Measurements from ENCODE around the gene CXorf49. TPM values are rescaled to one million over a fixed set of nuclear protein-coding genes. Genes with fewer than 3 reads are reported as not detected.

The CXorf49 gene
- polyA plus RNA-seq, 4 donors, result not detected

DNA sequence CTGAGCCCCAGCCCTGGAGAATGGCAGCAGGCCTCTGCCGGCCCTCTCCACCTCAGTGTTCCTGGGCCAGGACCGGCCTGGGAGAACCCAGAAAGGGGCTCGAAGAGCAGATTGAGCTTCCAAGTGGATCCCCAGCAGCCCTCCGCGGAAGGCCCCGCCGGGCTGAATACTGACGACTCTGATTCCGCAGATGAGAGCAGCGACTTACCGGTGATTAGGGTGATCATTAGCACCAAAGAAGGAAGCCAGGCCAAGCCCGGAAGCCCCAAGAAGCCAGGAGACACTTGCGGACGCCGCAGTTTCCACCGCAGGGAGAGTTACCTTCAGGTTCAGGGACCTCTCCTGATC lies 49.9 kb downstream of the CXorf49 start:
- Histone ChIP-seq H3K4me3 (ENCODE audit: low read depth in 1 of 3, low read length in 3 of 3) (no peak overlapping the region), H3K4me1 (ENCODE audit: control insufficient read depth in 3 of 3, insufficient read depth in 2 of 3, low read depth in 1 of 3, low read length in 2 of 3) (no peaks in the 10 kb centered on the region), H3K9me3 (ENCODE audit: control insufficient read depth in 2 of 2, insufficient read depth in 1 of 2, low read depth in 1 of 2, low read length in 1 of 2) (no peaks in the 10 kb centered on the region), H3K27ac (ENCODE audit: low read depth in 1 of 3, low read length in 2 of 3) (no peak overlapping the region), H3K27me3 (ENCODE audit: control insufficient read depth in 3 of 3, insufficient read depth in 3 of 3, low read length in 3 of 3) (no peaks in the 10 kb centered on the region), H3K36me3 (ENCODE audit: control insufficient read depth in 3 of 3, insufficient read depth in 2 of 3, low read depth in 1 of 3, low read length in 3 of 3) (no peaks in the 10 kb centered on the region)
- 94 to 98% (median 95%) methylated on average over 14 to 16 of the region's 16 CpGs for WGBS, 3 donors
- DNase-seq (no peak), FAIRE-seq (no peak)

DNA sequence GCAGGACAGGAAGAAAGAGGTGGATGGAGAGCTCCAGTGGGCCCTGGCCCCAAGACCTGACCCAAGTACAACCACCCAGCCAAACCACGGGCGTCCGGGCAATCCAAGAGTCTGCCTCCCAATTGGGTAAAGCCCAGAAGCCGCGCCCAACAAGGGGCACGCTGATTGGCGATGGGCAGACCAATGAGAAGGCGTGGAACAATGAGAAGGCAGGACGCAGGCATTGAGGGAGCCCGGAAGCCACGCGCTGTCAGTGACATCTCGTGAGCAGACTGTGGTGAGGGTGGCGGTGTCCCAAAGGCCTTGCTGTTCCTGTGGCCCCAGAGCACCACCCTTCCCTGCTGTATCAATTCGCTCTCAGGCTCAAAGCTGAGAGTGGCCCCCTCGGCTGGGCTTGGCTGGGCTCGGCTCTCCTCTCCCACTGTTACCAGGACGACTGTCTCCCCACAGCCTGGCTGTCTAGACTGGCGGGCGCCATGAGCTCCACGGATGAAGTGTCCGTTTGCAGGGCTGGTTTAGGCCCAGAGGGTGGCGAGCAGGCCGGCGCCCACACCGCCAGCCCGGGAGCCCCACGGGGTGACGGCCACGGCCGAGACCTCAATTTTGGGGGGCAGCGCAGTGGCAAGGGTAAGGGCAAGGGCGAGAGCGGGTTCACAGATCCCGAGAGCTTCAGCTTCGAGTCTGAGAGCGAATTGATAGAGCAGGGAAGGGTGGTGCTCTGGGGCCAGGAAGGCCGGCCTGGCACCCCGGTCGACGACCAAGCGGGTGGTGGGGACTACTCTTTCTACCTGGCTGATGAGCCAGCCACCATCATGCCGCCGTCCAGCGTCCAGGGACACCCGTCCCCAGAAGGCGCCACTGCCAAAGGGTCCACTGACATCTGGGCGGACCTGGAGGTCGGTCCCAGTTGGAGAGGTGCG lies 50.5 kb downstream of the CXorf49 start, which contains the start of gene LOC101059915:
Gene LOC101059915 (plus strand): TSS at position 219 of the 920 bp plus-strand sequence.
- WGBS, 3 donors, result 91 to 95% (median 94%) methylated on average over 46 to 50 of the region's 50 CpGs
- H3K36me3 ChIP-seq (ENCODE audit: control insufficient read depth in 3 of 3, insufficient read depth in 2 of 3, low read depth in 1 of 3, low read length in 3 of 3), result no peaks in the 10 kb centered on the region
- no peaks in the 10 kb centered on the region for H3K4me1 ChIP-seq (ENCODE audit: control insufficient read depth in 3 of 3, insufficient read depth in 2 of 3, low read depth in 1 of 3, low read length in 2 of 3)
- H3K4me3 ChIP-seq (ENCODE audit: low read depth in 1 of 3, low read length in 3 of 3), result no peak within 1 kb of the TSS
- no peaks in the 10 kb centered on the region for H3K27me3 ChIP-seq (ENCODE audit: control insufficient read depth in 3 of 3, insufficient read depth in 3 of 3, low read length in 3 of 3)
- DNase-seq (no peak), FAIRE-seq (no peak)
- no peak within 1 kb of the TSS for H3K27ac ChIP-seq (ENCODE audit: low read depth in 1 of 3, low read length in 2 of 3)
- no peaks in the 10 kb centered on the region for H3K9me3 ChIP-seq (ENCODE audit: control insufficient read depth in 2 of 2, insufficient read depth in 1 of 2, low read depth in 1 of 2, low read length in 1 of 2)

GRCh38 chrX:71666240-71667223 lies 51.6 kb downstream of the CXorf49 start:
- no peaks in the 10 kb centered on the region for H3K9me3 ChIP-seq (ENCODE audit: control insufficient read depth in 2 of 2, insufficient read depth in 1 of 2, low read depth in 1 of 2, low read length in 1 of 2)
- H3K4me3 ChIP-seq (ENCODE audit: low read depth in 1 of 3, low read length in 3 of 3), result no peak overlapping the region
- FAIRE-seq, result no peak
- no peaks in the 10 kb centered on the region for H3K36me3 ChIP-seq (ENCODE audit: control insufficient read depth in 3 of 3, insufficient read depth in 2 of 3, low read depth in 1 of 3, low read length in 3 of 3)
- H3K4me1 ChIP-seq (ENCODE audit: control insufficient read depth in 3 of 3, insufficient read depth in 2 of 3, low read depth in 1 of 3, low read length in 2 of 3), result no peaks in the 10 kb centered on the region
- no peak for DNase-seq
- H3K27ac ChIP-seq (ENCODE audit: low read depth in 1 of 3, low read length in 2 of 3), result no peak overlapping the region
- 91 to 95% (median 92%) methylated on average over 23 to 48 of the region's 48 CpGs for WGBS, 3 donors
- H3K27me3 ChIP-seq (ENCODE audit: control insufficient read depth in 3 of 3, insufficient read depth in 3 of 3, low read length in 3 of 3), result no peaks in the 10 kb centered on the region

- DNase-seq (no peak), FAIRE-seq (no peak)
- 70 to 81% (median 71%) methylated on average over 10 of the region's 10 CpGs for WGBS, 3 donors
- Histone ChIP-seq H3K4me3 (ENCODE audit: low read depth in 1 of 3, low read length in 3 of 3) (no peak overlapping the region), H3K27ac (ENCODE audit: low read depth in 1 of 3, low read length in 2 of 3) (no peak overlapping the region), H3K36me3 (ENCODE audit: control insufficient read depth in 3 of 3, insufficient read depth in 2 of 3, low read depth in 1 of 3, low read length in 3 of 3) (no peaks in the 10 kb centered on the region), H3K27me3 (ENCODE audit: control insufficient read depth in 3 of 3, insufficient read depth in 3 of 3, low read length in 3 of 3) (no peaks in the 10 kb centered on the region), H3K4me1 (ENCODE audit: control insufficient read depth in 3 of 3, insufficient read depth in 2 of 3, low read depth in 1 of 3, low read length in 2 of 3) (no peaks in the 10 kb centered on the region), H3K9me3 (ENCODE audit: control insufficient read depth in 2 of 2, insufficient read depth in 1 of 2, low read depth in 1 of 2, low read length in 1 of 2) (no peaks in the 10 kb centered on the region)
Observed at GRCh38 chrX:71665747-71666146, 52.3 kb downstream of the CXorf49 start.

DNA sequence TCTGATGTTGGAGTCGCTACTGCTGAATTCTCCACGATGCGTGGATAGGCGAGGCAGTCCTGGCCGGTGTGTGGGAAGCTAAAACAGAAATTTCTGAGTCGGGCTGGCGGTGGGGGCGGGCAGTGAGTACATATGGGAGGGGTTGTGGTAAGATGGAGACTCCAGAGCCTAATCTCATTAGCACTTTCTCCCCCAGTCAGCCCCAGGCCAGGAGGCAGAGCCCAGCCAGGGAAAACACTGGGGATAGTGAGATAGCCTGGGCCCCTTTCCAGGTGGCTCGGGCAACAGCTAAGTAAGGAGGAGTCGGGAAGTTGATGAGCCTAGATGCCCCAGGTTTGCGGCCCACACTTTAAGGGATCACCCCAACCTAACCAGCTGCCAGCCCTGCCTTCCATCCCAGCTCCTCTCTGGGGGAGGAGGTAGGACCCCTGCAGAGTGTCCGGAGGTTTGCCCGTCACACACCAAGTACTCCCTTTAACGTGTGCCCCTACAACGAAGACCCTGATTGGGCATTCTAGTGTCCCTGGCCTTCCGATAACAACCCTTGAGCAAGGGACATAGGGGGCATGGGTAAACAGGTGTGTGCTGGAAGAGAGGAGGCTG lies 53.1 kb downstream of the CXorf49 start:
- DNase-seq (no peak), FAIRE-seq (no peak)
- 86 to 91% (median 87%) methylated on average over 11 to 16 of the region's 16 CpGs for WGBS, 3 donors
- H3K27me3 ChIP-seq (ENCODE audit: control insufficient read depth in 3 of 3, insufficient read depth in 3 of 3, low read length in 3 of 3), result no peaks in the 10 kb centered on the region
- no peaks in the 10 kb centered on the region for H3K4me1 ChIP-seq (ENCODE audit: control insufficient read depth in 3 of 3, insufficient read depth in 2 of 3, low read depth in 1 of 3, low read length in 2 of 3)
- no peaks in the 10 kb centered on the region for H3K9me3 ChIP-seq (ENCODE audit: control insufficient read depth in 2 of 2, insufficient read depth in 1 of 2, low read depth in 1 of 2, low read length in 1 of 2)
- no peak overlapping the region for H3K4me3 ChIP-seq (ENCODE audit: low read depth in 1 of 3, low read length in 3 of 3)
- no peak overlapping the region for H3K27ac ChIP-seq (ENCODE audit: low read depth in 1 of 3, low read length in 2 of 3)
- H3K36me3 ChIP-seq (ENCODE audit: control insufficient read depth in 3 of 3, insufficient read depth in 2 of 3, low read depth in 1 of 3, low read length in 3 of 3), result no peaks in the 10 kb centered on the region

Other genes starting within 250 kb of the CXorf49 start
- gene OGT, start 185.2 kb downstream of the CXorf49 start, polyA plus RNA-seq, result 100 to 1,000 TPM in 1 of 4 donors, 10 to 100 TPM in 3; 25.4 to 223 (median 29.4) TPM
- gene GCNA, start 139.8 kb downstream of the CXorf49 start, polyA plus RNA-seq, result 1 to 10 TPM; 1.1 to 1.7 (median 1.5) TPM
- 1 to 10 TPM in 3 of 4 donors, under 1 TPM in 1; 0.84 to 7.6 (median 4.2) TPM for gene CXCR3, start 99.8 kb downstream of the CXorf49 start, polyA plus RNA-seq
- not detected for gene CXorf49B, start 45.1 kb upstream of the CXorf49 start, polyA plus RNA-seq
- 1 to 10 TPM in 2 of 4 donors, under 1 TPM in 1, not detected in 1; under 0.01 to 2.9 (median 1.5) TPM for gene NHSL2, start 192.6 kb upstream of the CXorf49 start, polyA plus RNA-seq

Measured in small intestine (tissue), 7 donors.